Activated CD4-positive, CD25-positive, alpha-beta regulatory T cell (primary cell): ENCODE data around the gene FITM1.

ENCODE experiments used
- DNase-seq, 4 experiments: peaks; one replicate each; lab custom pipeline; 2025; lab: John Stamatoyannopoulos, UW

Gene FITM1

GRCh38 chr14:24160850-24161804 lies 30.7 kb downstream of the FITM1 start, which contains the start of gene IRF9:
Gene IRF9 (plus strand): TSS chr14:24161265. CDS start chr14:24162145, 880 bp downstream.
- peak; percentile 93 to 99 (median 95) for DNase-seq

- DNase-seq = no peak
These were observed 31.6 kb downstream of the FITM1 start for GRCh38 chr14:24162093-24162492.

GRCh38 chr14:24164518-24164991 lies 34.1 kb downstream of the FITM1 start:
- DNase-seq = no peak

- no peak for DNase-seq
These were observed 35.3 kb downstream of the FITM1 start for GRCh38 chr14:24165785-24166184.

- DNase-seq = no peak
These were observed 37.1 kb downstream of the FITM1 start for GRCh38 chr14:24167469-24168114.

GRCh38 chr14:24171422-24172260 lies 41.2 kb downstream of the FITM1 start, which contains the start of gene REC8:
Gene REC8 (plus strand): TSS chr14:24172080. CDS start chr14:24172553, 473 bp downstream.
- peak; percentile 28 to 70 (median 52) for DNase-seq

- no peak for DNase-seq
These were observed 41.9 kb downstream of the FITM1 start for GRCh38 chr14:24172261-24172860.

GRCh38 chr14:24172871-24173281 lies 42.4 kb downstream of the FITM1 start:
- no peak for DNase-seq

GRCh38 chr14:24176599-24176998 lies 46.1 kb downstream of the FITM1 start:
- no peak for DNase-seq

- no peak for DNase-seq
These were observed 46.8 kb downstream of the FITM1 start for GRCh38 chr14:24177041-24177825.

- DNase-seq = no peak
These were observed 47.4 kb downstream of the FITM1 start for GRCh38 chr14:24177891-24178290.

- no peak for DNase-seq
These were observed 48.1 kb downstream of the FITM1 start for GRCh38 chr14:24178399-24179178.

- no peak for DNase-seq
These were observed 49.0 kb downstream of the FITM1 start for GRCh38 chr14:24179294-24179960.

GRCh38 chr14:24179961-24180796 lies 49.7 kb downstream of the FITM1 start:
- no peak for DNase-seq

- DNase-seq = no peak
These were observed 51.1 kb downstream of the FITM1 start for GRCh38 chr14:24181371-24182077.
